ENCODE measurements around the gene TSPAN9. TPM values are rescaled to one million over a fixed set of nuclear protein-coding genes. Genes with fewer than 3 reads are reported as not detected.

The TSPAN9 gene
- total RNA-seq, 1 donor from 2014 or later, result 31.7 TPM

GRCh38 chr12:3296409-3296701 lies 219.2 kb downstream of the TSPAN9 start:
- no peaks in the 10 kb centered on the region for H3K36me3 Mint-ChIP-seq
- H3K27me3 Mint-ChIP-seq, result peaks cover 51% of the 10 kb centered on the region
- no peak overlapping the region for H3K27ac Mint-ChIP-seq
- DNase-seq (ENCODE audit: extremely low spot score, unreplicated experiment), result no peak
- peaks cover 17% of the 10 kb centered on the region for H3K4me1 Mint-ChIP-seq (ENCODE audit: unreplicated experiment)
- H3K9me3 Mint-ChIP-seq, result no peaks in the 10 kb centered on the region
- H3K4me3 Mint-ChIP-seq, result no peak overlapping the region
- TF ChIP-seq CTCF (conservative IDR thresholded peaks at IDR 0.05), result no peak

- Mint-ChIP-seq H3K27me3 (peaks cover 54% of the 10 kb centered on the region), H3K27ac (no peak overlapping the region), H3K9me3 (no peaks in the 10 kb centered on the region), H3K4me3 (no peak overlapping the region), H3K4me1 (ENCODE audit: unreplicated experiment) (peaks cover 17% of the 10 kb centered on the region), H3K36me3 (no peaks in the 10 kb centered on the region)
- TF ChIP-seq CTCF (conservative IDR thresholded peaks at IDR 0.05), result no peak
- DNase-seq (ENCODE audit: extremely low spot score, unreplicated experiment), result no peak
These were observed 221.4 kb downstream of the TSPAN9 start for GRCh38 chr12:3298603-3299002.

- Mint-ChIP-seq H3K4me3 (peak overlapping the region; percentile 84), H3K27ac (peak overlapping the region; percentile 100), H3K36me3 (no peaks in the 10 kb centered on the region), H3K27me3 (peaks cover 55% of the 10 kb centered on the region), H3K4me1 (ENCODE audit: unreplicated experiment) (peaks cover 22% of the 10 kb centered on the region), H3K9me3 (no peaks in the 10 kb centered on the region)
- peak; percentile 88 for DNase-seq (ENCODE audit: extremely low spot score, unreplicated experiment)
- peak; percentile 90 for TF ChIP-seq CTCF (conservative IDR thresholded peaks at IDR 0.05)
These were observed 223.0 kb downstream of the TSPAN9 start for GRCh38 chr12:3299929-3300832.

- Mint-ChIP-seq H3K36me3 (no peaks in the 10 kb centered on the region), H3K9me3 (no peaks in the 10 kb centered on the region), H3K27ac (peak overlapping the region; percentile 100), H3K27me3 (peaks cover 51% of the 10 kb centered on the region), H3K4me1 (ENCODE audit: unreplicated experiment) (peaks cover 20% of the 10 kb centered on the region), H3K4me3 (no peak overlapping the region)
- TF ChIP-seq CTCF (conservative IDR thresholded peaks at IDR 0.05), result no peak
- DNase-seq (ENCODE audit: extremely low spot score, unreplicated experiment), result no peak
These were observed 223.7 kb downstream of the TSPAN9 start for GRCh38 chr12:3300833-3301401.

- Mint-ChIP-seq H3K4me3 (no peak overlapping the region), H3K27me3 (peaks cover 60% of the 10 kb centered on the region), H3K4me1 (ENCODE audit: unreplicated experiment) (peaks cover 29% of the 10 kb centered on the region), H3K27ac (peak overlapping the region; percentile 27), H3K9me3 (no peaks in the 10 kb centered on the region), H3K36me3 (no peaks in the 10 kb centered on the region)
- DNase-seq (ENCODE audit: extremely low spot score, unreplicated experiment), result no peak
- TF ChIP-seq CTCF (conservative IDR thresholded peaks at IDR 0.05), result no peak
These were observed 225.3 kb downstream of the TSPAN9 start for GRCh38 chr12:3302401-3303041.

Measured in type B pancreatic cell (in vitro differentiated cells).